ENCODE data around the gene NUDT5. TPM values are rescaled to one million over a fixed set of nuclear protein-coding genes. Genes with fewer than 3 reads are reported as not detected.
"Not testable (repeated sequence)": the region's sequence is repeated elsewhere in the genome, so short reads cannot be mapped to it uniquely, and the experiment has no call there.

Gene NUDT5
- total RNA-seq, 1 donor from 2014 or later, result 64.5 TPM

GRCh38 chr10:12180221-12180974, 15.3 kb downstream of the NUDT5 start:
- H3K4me3 ChIP-seq (ENCODE audit: low read depth, low read length), result no peak overlapping the region
- no peak for TF ChIP-seq CTCF (conservative IDR thresholded peaks at IDR 0.05; ENCODE audit: low read depth, low read length)
- no peak for DNase-seq (ENCODE audit: low read depth)

- no peak for DNase-seq (ENCODE audit: low read depth)
- no peak overlapping the region for H3K4me3 ChIP-seq (ENCODE audit: low read depth, low read length)
- TF ChIP-seq CTCF (conservative IDR thresholded peaks at IDR 0.05; ENCODE audit: low read depth, low read length), result no peak
Measured at GRCh38 chr10:12179606-12180170, 16.0 kb downstream of the NUDT5 start.

- peak; percentile 13 for DNase-seq (ENCODE audit: low read depth)
- H3K4me3 ChIP-seq (ENCODE audit: low read depth, low read length), result no peak overlapping the region
- TF ChIP-seq CTCF (conservative IDR thresholded peaks at IDR 0.05; ENCODE audit: low read depth, low read length), result no peak
Measured at GRCh38 chr10:12177642-12178041, 18.0 kb downstream of the NUDT5 start.

GRCh38 chr10:12171512-12171911, 24.2 kb downstream of the NUDT5 start:
- H3K4me3 ChIP-seq (ENCODE audit: low read depth, low read length), result not testable (repeated sequence)

GRCh38 chr10:12165999-12166775, 29.5 kb downstream of the NUDT5 start:
- TF ChIP-seq CTCF (conservative IDR thresholded peaks at IDR 0.05; ENCODE audit: low read depth, low read length), result no peak
- H3K4me3 ChIP-seq (ENCODE audit: low read depth, low read length), result no peak overlapping the region
- no peak for DNase-seq (ENCODE audit: low read depth)

More at GRCh38 chr10:12171512-12171911, 24.2 kb downstream of the NUDT5 start:
- not testable (repeated sequence) for DNase-seq (ENCODE audit: low read depth)

- no peak overlapping the region for H3K4me3 ChIP-seq (ENCODE audit: low read depth, low read length)
- no peak for TF ChIP-seq CTCF (conservative IDR thresholded peaks at IDR 0.05; ENCODE audit: low read depth, low read length)
- no peak for DNase-seq (ENCODE audit: low read depth)
Measured at GRCh38 chr10:12165036-12165435, 30.7 kb downstream of the NUDT5 start.

GRCh38 chr10:12164085-12164484, 31.6 kb downstream of the NUDT5 start:
- DNase-seq (ENCODE audit: low read depth), result no peak
- H3K4me3 ChIP-seq (ENCODE audit: low read depth, low read length), result no peak overlapping the region
- no peak for TF ChIP-seq CTCF (conservative IDR thresholded peaks at IDR 0.05; ENCODE audit: low read depth, low read length)

Measured in epithelial cell of proximal tubule (primary cell).